Neural cell (in vitro differentiated cells): ENCODE data around the gene MYL4. TPM values are rescaled to one million over a fixed set of nuclear protein-coding genes. Genes with fewer than 3 reads are reported as not detected.

Source experiments
- H2AFZ ChIP-seq: fragments of 200-600, 300-800 bp; sonication (generic), shearing (Covaris generic); 2 replicates; pipeline ENCODE4 v1.6.0; 2014; ENCODE audit warnings: low read depth, mild to moderate bottlenecking, antibody characterized with exemption, low read length, moderate library complexity
- H3F3A ChIP-seq: fragments of 200-600 bp; shearing (Covaris generic); 2 replicates; pipeline ENCODE4 v1.6.1; 2016; ENCODE audit warnings: mild to moderate bottlenecking, moderate library complexity, mixed read lengths, antibody characterized with exemption, low read length; ENCODE audit not compliant: insufficient read depth, poor library complexity, severe bottlenecking
- H3K27ac ChIP-seq: fragments of 200-600, 300-800 bp; sonication (generic), shearing (Covaris generic); 2 replicates; pipeline ENCODE4 v1.5.1; 2014; ENCODE audit warnings: mild to moderate bottlenecking, low read length, moderate library complexity
- H3K27me3 ChIP-seq: fragments of 300-800, 200-600 bp; sonication (generic), shearing (Covaris generic); 2 replicates; pipeline ENCODE4 v1.6.0; 2014; ENCODE audit warnings: mild to moderate bottlenecking, low read depth, low read length, moderate library complexity; ENCODE audit not compliant: insufficient read depth
- H3K36me3 ChIP-seq: fragments of 300-800, 200-600 bp; sonication (generic), shearing (Covaris generic); 2 replicates; pipeline ENCODE4 v1.5.1; 2014; ENCODE audit warnings: mild to moderate bottlenecking, antibody characterized with exemption, low read length, moderate library complexity; ENCODE audit not compliant: insufficient read depth
- H3K4me2 ChIP-seq: fragments of 300-800, 200-600 bp; sonication (generic), shearing (Covaris generic); 2 replicates; pipeline ENCODE4 v1.6.0; 2014; ENCODE audit warnings: mild to moderate bottlenecking, low read length
- H3K4me3 ChIP-seq: fragments of 300-800, 200-600 bp; sonication (generic), shearing (Covaris generic); 2 replicates; pipeline ENCODE4 v1.5.1; 2014; ENCODE audit warnings: mild to moderate bottlenecking, low read length, moderate library complexity
- H3K79me2 ChIP-seq: fragments of 200-600 bp; shearing (Covaris generic); replicated peaks from 2 replicates; pipeline ENCODE4 v1.6.0; 2014; ENCODE audit warnings: mild to moderate bottlenecking, low read length, moderate library complexity; ENCODE audit not compliant: insufficient read depth
- H3K9ac ChIP-seq: fragments of 300-800, 200-600 bp; sonication (generic), shearing (Covaris generic); 2 replicates; pipeline ENCODE4 v1.6.1; 2016; ENCODE audit warnings: mild to moderate bottlenecking, low read length, mixed read lengths
- H3K9me2 ChIP-seq: fragments of 200-600 bp; shearing (Covaris generic); 2 replicates; pipeline ENCODE4 v1.6.1; 2016; ENCODE audit warnings: mild to moderate bottlenecking, low read length, mixed read lengths; ENCODE audit not compliant: insufficient read depth
- H3K9me3 ChIP-seq: fragments of 200-600, 300-800 bp; sonication (generic), shearing (Covaris generic); 2 replicates; pipeline ENCODE4 v1.6.1; 2016; ENCODE audit warnings: mild to moderate bottlenecking, mixed run types, low read length, moderate library complexity, mixed read lengths
- H4K20me1 ChIP-seq: fragments of 200-600 bp; shearing (Covaris generic); 2 replicates; pipeline ENCODE4 v1.6.1; 2016; ENCODE audit warnings: mild to moderate bottlenecking, mixed run types; ENCODE audit not compliant: insufficient read depth
- CTCF ChIP-seq: fragments of 450-650 bp; IDR thresholded peaks from 2 replicates; pipeline ENCODE4 v1.5.1; 2014; ENCODE audit warnings: antibody characterized with exemption, mild to moderate bottlenecking, moderate library complexity; ENCODE audit not compliant: poor library complexity, severe bottlenecking
- EP300 ChIP-seq: fragments of 450-650 bp; conservative IDR thresholded peaks from 2 replicates; pipeline ENCODE4 v1.6.1; 2014; ENCODE audit warnings: antibody characterized with exemption, mild to moderate bottlenecking, moderate library complexity; ENCODE audit not compliant: poor library complexity, severe bottlenecking
- EZH2 ChIP-seq: fragments of 200-600, 300-800 bp; shearing (Covaris generic), sonication (generic); IDR thresholded peaks from 2 replicates; pipeline ENCODE4 v1.6.1; 2014; ENCODE audit warnings: antibody characterized with exemption, low read length, borderline replicate concordance, mild to moderate bottlenecking; ENCODE audit not compliant: insufficient read depth, poor library complexity, severe bottlenecking
- MXI1 ChIP-seq: fragments of 450-650 bp; conservative IDR thresholded peaks from 2 replicates; pipeline ENCODE4 v1.6.1; 2014; ENCODE audit warnings: antibody characterized with exemption, mild to moderate bottlenecking; ENCODE audit not compliant: poor library complexity, severe bottlenecking
- POLR2AphosphoS5 ChIP-seq: IDR thresholded peaks from 2 replicates; pipeline ENCODE4 v1.6.1; 2012
- RAD21 ChIP-seq: fragments of 450-650 bp; conservative IDR thresholded peaks from 2 replicates; pipeline ENCODE4 v1.6.1; 2014; ENCODE audit warnings: antibody characterized with exemption, mild to moderate bottlenecking, moderate library complexity
- REST ChIP-seq: IDR thresholded peaks from 2 replicates; pipeline ENCODE4 v1.6.1; 2012; ENCODE audit warnings: borderline replicate concordance
- SMC3 ChIP-seq: fragments of 450-650 bp; conservative IDR thresholded peaks from 2 replicates; pipeline ENCODE4 v1.6.1; 2014; ENCODE audit warnings: antibody characterized with exemption, mild to moderate bottlenecking, moderate library complexity; ENCODE audit not compliant: poor library complexity
- TAF1 ChIP-seq: IDR thresholded peaks from 2 replicates; pipeline ENCODE4 v1.6.1; 2012; ENCODE audit warnings: low read depth
- polyA plus RNA-seq: library from polyadenylated mRNA; depleted of rRNA; stranded (reverse); fragments of >200 nt; gene quantifications from 2 replicates; pipeline ENCODE4 v1.2.3, GENCODE V29; 2014

Gene MYL4
- polyA plus RNA-seq, 1 donor from 2014 or later, result not detected

- no peak overlapping the region for H3K4me2 ChIP-seq
- no peaks in the 10 kb centered on the region for H3K36me3 ChIP-seq
- no peaks in the 10 kb centered on the region for H3K9me2 ChIP-seq
- no peaks in the 10 kb centered on the region for H3K27me3 ChIP-seq
- H3K9me3 ChIP-seq, result no peaks in the 10 kb centered on the region
- no peak overlapping the region for H3K27ac ChIP-seq
- TF ChIP-seq MXI1 (no peak), SMC3 (no peak), TAF1 (no peak), RAD21 (no peak), EP300 (no peak), POLR2AphosphoS5 (no peak), REST (no peak), CTCF (no peak), EZH2 (no peak)
- no peak overlapping the region for H2AFZ ChIP-seq
- H3K79me2 ChIP-seq, result no peaks in the 10 kb centered on the region
- no peaks in the 10 kb centered on the region for H3F3A ChIP-seq
- no peak overlapping the region for H3K4me3 ChIP-seq
- no peaks in the 10 kb centered on the region for H4K20me1 ChIP-seq
- H3K9ac ChIP-seq, result no peak overlapping the region
Measured at GRCh38 chr17:47218896-47219430, 9.8 kb downstream of the MYL4 start.

- Histone ChIP-seq H3K9me3 (no peaks in the 10 kb centered on the region), H4K20me1 (no peaks in the 10 kb centered on the region)
Measured at GRCh38 chr17:47219621-47220475, 10.7 kb downstream of the MYL4 start.

More at GRCh38 chr17:47219621-47220475, 10.7 kb downstream of the MYL4 start:
- Histone ChIP-seq H2AFZ (no peak overlapping the region), H3K36me3 (no peaks in the 10 kb centered on the region), H3K27me3 (no peaks in the 10 kb centered on the region), H3K79me2 (no peaks in the 10 kb centered on the region), H3K4me3 (peak overlapping the region; percentile 6), H3K9ac (no peak overlapping the region), H3K4me2 (peak overlapping the region; percentile 56), H3K27ac (no peak overlapping the region), H3K9me2 (no peaks in the 10 kb centered on the region), H3F3A (no peaks in the 10 kb centered on the region)
- no peak for TF ChIP-seq REST
